Tibial artery (tissue), 4 donors: Measurements from ENCODE around the gene DOCK8.

Experiments
- DNase-seq, 2 donors: peaks; one replicate each; pipeline ENCODE4 v3.0.0-alpha.2; 2019
- H3K27ac ChIP-seq, 2 donors: fragments of 200-600 bp; sonication (generic) in 1 of 2; 1 replicate in 1 of 2; 2 replicates in 1 of 2; pipeline ENCODE4 v1.5.1; 2018 to 2019; ENCODE audit warnings: mild to moderate bottlenecking in 1 of 2
- H3K27me3 ChIP-seq, 2 donors: fragments of 200-600 bp; sonication (generic) in 1 of 2; one replicate each; pipeline versions ENCODE4 v1.5.1 to v1.6.0; 2016 to 2019
- H3K36me3 ChIP-seq, 3 donors: fragments of 200-600 bp; sonication (generic) in 2 of 3; one replicate each; pipeline ENCODE4 v1.5.1; 2016 to 2019; ENCODE audit warnings: mild to moderate bottlenecking in 2 of 3
- H3K4me1 ChIP-seq, 4 donors: fragments of 200-600 bp; sonication (generic) in 2 of 4; 1 replicate in 3 of 4; 2 replicates in 1 of 4; pipeline ENCODE4 v1.5.1; 2016 to 2019
- H3K4me3 ChIP-seq, 2 donors: fragments of 200-600 bp; sonication (generic) in 1 of 2; 1 replicate in 1 of 2; 2 replicates in 1 of 2; pipeline ENCODE4 v1.5.1; 2018 to 2019; ENCODE audit warnings: mild to moderate bottlenecking in 2 of 2
- H3K9me3 ChIP-seq, 3 donors: fragments of 200-600 bp; sonication (generic) in 1 of 3; one replicate each; pipeline ENCODE4 v1.5.1; 2016 to 2019
- CTCF ChIP-seq, 2 experiments: fragments of 200-600 bp in 1 of 2; fragments of 450-650 bp in 1 of 2; IDR thresholded peaks; one replicate each; pipeline ENCODE4 v1.5.1; 2017 to 2019; ENCODE audit warnings: antibody characterized with exemption in 2 of 2, mild to moderate bottlenecking in 1 of 2, moderate library complexity in 1 of 2
- intact Hi-C: fragments of 100-400 bp; cut with DNase I; formaldehyde crosslinking; loops from one replicate; pipeline ENCODE4 v1.15.0; 2023; ENCODE audit warnings: low total_unique reads

Gene DOCK8

GRCh38 chr9:444528-444927 lies 229.9 kb downstream of the DOCK8 start:
- intact Hi-C loops: no loop called here
- Histone ChIP-seq H3K27ac (no peak overlapping the region), H3K9me3 (no peaks in the 10 kb centered on the region), H3K36me3 (peaks cover 0 to 15% (median 0%) of the 10 kb centered on the region in 3 donors), H3K4me3 (no peak overlapping the region), H3K27me3 (no peaks in the 10 kb centered on the region), H3K4me1 (no peaks in the 10 kb centered on the region)
- DNase-seq: no peak
- TF ChIP-seq CTCF (IDR thresholded peaks at IDR 0.05): no peak

GRCh38 chr9:445033-445432 lies 230.4 kb downstream of the DOCK8 start:
- Histone ChIP-seq H3K4me3 (no peak overlapping the region), H3K27ac (no peak overlapping the region), H3K4me1 (no peaks in the 10 kb centered on the region), H3K9me3 (no peaks in the 10 kb centered on the region), H3K36me3 (peaks cover 0 to 18% (median 0%) of the 10 kb centered on the region in 3 donors), H3K27me3 (no peaks in the 10 kb centered on the region)
- intact Hi-C loops: no loop called here
- DNase-seq: no peak
- no peak for TF ChIP-seq CTCF (IDR thresholded peaks at IDR 0.05)

GRCh38 chr9:446074-446699 lies 231.5 kb downstream of the DOCK8 start:
- Histone ChIP-seq H3K4me1 (no peaks in the 10 kb centered on the region), H3K36me3 (peaks cover 0 to 26% (median 0%) of the 10 kb centered on the region in 3 donors), H3K9me3 (no peaks in the 10 kb centered on the region), H3K27me3 (no peaks in the 10 kb centered on the region), H3K27ac (no peak overlapping the region), H3K4me3 (no peak overlapping the region)
- TF ChIP-seq CTCF (IDR thresholded peaks at IDR 0.05): no peak
- no peak for DNase-seq
- intact Hi-C loops: no loop called here

GRCh38 chr9:447230-448025 lies 232.8 kb downstream of the DOCK8 start:
- H3K4me3 ChIP-seq: no peak overlapping the region
- DNase-seq: no peak
- no peaks in the 10 kb centered on the region for H3K9me3 ChIP-seq
- H3K27ac ChIP-seq: no peak overlapping the region
- intact Hi-C loops: no loop called here
- H3K36me3 ChIP-seq: peaks cover 0 to 21% (median 0%) of the 10 kb centered on the region in 3 donors
- TF ChIP-seq CTCF (IDR thresholded peaks at IDR 0.05): no peak
- H3K27me3 ChIP-seq: no peaks in the 10 kb centered on the region
- H3K4me1 ChIP-seq: no peaks in the 10 kb centered on the region

- no peak for DNase-seq
- H3K4me1 ChIP-seq: no peaks in the 10 kb centered on the region
- H3K27me3 ChIP-seq: no peaks in the 10 kb centered on the region
- no peak overlapping the region for H3K27ac ChIP-seq
- peaks cover 0 to 15% (median 0%) of the 10 kb centered on the region in 3 donors for H3K36me3 ChIP-seq
- no peak for TF ChIP-seq CTCF (IDR thresholded peaks at IDR 0.05)
- no peaks in the 10 kb centered on the region for H3K9me3 ChIP-seq
- intact Hi-C loops: no loop called here
- no peak overlapping the region for H3K4me3 ChIP-seq
Measured at GRCh38 chr9:450057-450456, 235.4 kb downstream of the DOCK8 start.
